ENCODE measurements around the gene SMU1.

Gene SMU1

DNA sequence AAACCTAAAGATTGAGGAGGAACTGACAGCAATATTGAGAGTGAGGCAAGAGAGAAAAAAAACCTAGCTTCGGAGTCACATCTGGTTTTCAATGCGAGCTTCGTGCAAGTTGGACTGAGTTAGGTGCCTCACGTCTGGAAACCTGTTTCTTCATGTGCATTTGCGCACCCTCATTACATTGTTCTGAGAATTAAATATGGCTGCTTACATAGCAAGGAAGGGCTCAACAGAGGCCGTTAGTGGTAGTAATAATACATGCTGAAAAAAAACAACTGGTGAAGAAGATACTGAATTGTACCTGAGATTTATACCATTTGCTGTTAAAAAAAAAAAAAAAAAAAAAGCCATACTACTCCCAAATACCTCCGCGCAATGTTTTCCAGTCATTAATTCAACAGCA lies 32.8 kb downstream of the SMU1 start:
- DNase-seq: no peak

DNA sequence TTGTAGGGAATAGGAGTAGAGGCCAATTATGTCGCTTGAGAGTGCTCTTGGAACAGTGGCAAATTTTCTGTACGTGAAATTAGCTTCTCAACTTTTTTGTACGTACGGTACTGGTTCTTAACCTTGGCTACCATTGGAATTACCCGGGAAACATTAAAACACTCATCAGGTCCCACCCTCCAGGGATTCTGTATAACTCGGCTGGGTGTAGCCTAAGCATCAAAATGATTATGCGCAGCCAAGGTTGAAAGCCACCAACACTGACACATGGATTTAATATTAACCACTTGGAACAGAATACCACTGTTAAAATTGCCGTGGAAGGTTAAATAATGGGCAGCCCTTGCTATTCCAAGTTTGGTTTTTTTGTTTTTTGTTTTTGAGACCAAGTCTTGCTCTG lies 34.0 kb downstream of the SMU1 start:
- DNase-seq: no peak

DNA sequence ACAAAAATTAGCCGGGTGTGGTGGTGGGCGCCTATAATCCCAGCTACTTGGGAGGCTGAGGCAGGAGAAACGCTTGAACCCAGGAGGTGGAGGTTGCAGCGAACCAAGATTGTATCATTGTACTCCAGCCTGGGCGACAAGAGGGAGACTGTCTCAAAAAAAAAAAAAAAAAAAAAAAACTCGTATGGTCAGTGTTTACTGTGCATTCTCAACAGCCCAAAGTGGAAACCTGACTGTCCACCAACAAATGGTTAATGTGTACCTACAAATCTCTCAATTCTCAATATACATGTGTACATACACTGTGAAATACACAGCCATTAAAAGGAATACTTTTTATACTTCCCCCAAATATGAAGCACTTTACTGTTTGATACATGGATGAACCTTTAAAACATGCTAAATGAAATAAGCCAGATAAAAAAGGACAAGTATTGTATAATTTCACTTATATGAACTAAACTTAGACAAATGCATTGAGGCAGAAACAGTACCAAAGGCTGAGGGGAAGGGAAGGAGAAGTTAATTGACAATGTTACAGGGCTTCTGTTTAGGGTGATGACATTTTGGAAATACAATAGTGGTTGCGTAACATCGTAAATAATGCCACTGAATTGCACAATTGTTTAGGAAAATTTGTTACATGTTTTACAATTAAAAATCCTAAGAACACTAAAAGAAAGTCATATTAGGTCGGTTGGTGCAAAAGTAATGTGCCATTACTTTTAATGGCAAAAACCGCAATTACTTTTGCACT lies 34.9 kb downstream of the SMU1 start:
- no peak for DNase-seq

DNA sequence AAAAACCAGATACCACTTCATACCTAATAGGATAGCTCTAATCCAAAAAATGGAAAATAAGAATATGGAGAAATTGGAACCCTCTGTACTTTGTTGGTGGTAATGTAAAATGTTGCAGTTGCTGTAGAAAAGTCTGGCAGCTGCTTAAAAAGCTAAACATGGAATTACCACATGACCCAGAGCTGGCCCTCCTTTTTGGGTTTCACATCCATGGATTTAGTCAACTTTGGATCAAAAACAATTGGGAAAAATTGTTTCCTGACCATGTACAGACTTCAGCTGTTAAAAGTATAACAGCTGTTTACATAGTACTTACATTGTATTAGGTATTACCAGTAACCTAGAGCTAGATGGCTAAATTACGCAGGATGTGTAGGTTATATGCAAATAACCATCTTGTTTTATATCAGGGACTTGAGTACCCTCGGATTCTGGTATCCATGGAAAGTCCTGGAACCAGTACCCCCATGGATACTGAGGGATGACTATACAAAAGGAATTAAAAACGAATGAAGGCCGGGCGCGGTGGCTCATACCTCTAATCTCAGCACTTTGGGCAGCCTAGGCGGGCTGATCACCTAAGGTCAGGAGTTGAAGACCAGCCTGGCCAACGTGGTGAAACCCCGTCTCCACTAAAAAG lies 35.6 kb downstream of the SMU1 start:
- DNase-seq: no peak

DNA sequence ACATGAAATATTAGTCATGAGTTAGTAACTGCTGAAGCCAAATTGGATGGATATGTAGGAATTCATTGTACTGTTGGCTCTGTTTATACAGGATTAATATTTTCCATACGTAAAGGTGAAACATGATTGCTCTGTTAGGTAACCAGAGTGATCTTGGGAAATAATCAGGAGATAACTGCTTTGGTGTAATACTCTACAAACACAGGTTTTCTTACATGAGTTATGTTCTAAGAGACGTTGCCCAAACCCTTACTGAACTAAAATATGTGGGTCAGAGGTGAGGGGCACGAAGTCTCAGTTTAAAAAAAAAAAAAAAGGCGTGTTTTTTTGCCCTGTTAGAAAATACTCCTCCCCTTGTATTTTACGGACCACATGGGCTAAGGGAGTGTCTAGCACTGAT lies 43.6 kb downstream of the SMU1 start:
- no peak for DNase-seq

DNA sequence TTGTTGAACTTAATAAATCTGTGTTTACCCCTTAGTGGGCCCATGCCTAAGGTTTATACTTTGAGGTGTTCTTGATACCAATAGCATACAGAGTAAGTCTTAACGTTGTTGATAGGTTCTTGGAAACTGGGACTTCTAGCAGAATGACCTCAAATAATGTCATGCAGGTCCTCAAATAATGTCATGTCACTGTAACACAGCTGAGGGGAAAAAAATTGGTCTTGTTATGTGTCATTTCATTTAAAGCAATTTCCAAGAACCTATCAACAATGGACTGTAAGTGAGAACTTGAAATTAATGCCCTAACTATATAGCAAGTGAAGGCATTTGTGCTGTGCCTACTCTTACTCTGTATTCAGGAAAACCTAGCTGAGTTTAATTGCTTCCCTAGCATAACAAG lies 44.2 kb downstream of the SMU1 start:
- DNase-seq: no peak

DNA sequence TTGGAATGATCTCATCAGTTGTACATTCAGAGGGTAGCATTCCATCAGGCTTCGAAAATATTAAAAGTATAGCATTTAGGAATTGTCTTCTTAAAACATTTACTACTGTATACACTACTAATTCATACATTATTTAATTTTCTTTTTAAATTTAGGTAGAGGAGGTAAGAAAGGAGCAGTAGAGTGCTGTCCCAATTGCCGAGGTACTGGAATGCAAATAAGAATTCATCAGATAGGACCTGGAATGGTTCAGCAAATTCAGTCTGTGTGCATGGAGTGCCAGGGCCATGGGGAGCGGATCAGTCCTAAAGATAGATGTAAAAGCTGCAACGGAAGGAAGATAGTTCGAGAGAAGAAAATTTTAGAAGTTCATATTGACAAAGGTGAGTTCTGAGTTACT lies 46.2 kb downstream of the SMU1 start:
- no peak for DNase-seq

DNA sequence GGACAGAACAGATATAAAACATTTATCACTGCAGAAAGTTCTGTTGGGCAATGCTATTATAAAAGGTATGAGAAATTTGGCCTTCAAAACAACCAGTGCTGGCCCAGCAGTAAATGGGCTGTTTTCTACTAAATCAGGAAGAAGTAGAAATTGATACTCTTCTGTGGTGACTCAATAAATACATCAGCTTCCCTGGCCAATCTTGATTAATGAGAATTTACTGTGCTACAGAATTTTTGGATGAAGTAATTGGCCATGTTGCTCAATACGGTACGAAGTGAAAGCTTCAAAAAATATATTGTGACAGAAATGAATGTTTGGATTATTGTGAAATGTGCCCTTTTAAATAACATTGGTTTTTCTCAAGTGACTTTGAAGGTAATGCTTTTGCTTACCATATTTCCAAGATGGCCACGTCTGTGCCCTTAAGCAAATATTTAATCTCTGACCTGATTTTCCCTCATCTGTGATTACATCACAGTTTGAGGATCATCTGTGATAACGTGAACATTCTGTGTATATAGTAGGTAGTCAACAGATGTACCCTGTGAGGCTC lies 47.2 kb downstream of the SMU1 start:
- no peak for DNase-seq

DNA sequence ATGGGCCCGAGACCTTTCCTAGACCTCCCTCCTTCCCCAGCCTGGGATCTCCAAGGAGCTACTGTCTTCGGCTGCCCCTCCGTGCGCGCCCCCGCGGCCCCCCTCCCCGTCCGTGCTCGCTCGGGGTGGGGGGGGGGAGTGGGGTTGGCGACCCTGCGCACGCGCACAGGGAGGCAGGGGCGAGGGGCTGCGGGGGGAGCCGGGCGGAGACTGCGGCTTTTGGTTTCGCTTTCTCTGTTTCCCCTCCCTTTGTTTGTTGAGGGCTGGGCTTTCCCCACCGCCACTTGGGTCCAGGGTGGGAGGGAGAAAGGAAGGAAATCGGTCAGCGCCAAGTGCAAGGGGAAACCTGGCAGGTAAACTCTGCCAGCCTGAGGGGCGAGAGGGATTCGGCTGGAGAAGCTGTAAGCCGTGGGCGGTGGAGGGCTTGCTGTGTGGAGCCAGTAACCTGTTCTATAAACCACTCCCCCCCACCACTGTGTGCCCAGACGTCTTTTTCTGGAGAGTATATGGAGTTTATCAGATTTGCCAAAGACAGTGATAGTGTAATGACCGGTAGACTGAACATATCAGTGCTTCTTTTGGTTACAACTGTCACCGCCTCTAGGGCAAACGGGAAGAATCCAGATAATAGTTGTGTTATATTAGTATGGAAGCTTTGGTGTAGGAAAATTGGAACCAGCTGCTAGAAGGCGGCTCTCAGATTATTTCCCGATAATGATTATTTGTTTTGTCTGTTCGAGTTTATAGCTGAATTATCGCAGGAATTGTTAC lies 50.7 kb downstream of the SMU1 start:
- no peak for DNase-seq

DNA sequence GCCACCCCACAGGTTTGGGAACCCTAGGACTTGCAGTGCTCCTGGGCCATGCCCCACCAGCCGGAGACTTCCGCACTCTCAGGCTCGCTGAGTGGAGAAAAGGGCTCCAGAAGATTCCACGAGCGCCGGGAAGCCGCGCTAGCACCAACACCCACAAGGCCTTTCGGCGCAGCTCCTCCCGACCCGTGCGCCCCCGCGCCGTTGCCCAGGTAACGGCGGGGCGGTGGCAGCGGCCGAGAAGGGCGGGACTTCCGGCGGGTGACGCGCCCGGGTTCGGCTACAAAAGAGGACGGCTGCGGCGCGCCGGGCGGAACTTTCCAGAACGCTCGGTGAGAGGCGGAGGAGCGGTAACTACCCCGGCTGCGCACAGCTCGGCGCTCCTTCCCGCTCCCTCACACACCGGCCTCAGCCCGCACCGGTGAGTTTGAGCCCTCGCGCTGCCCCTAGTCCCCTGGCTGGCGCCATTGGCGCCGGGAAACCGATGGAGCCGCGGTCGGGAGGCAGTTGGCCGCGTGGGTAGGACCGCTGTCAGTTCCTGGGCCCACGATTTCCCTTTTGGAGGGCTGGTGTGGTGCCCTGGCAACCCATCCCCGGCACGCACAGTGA lies 51.4 kb downstream of the SMU1 start, which contains the start of gene DNAJA1:
TSS of gene DNAJA1 (plus strand) at position 308 of the 606 bp plus-strand sequence. CDS start 1,212 bp downstream, outside the sequence.
- DNase-seq: peak; percentile 72

DNA sequence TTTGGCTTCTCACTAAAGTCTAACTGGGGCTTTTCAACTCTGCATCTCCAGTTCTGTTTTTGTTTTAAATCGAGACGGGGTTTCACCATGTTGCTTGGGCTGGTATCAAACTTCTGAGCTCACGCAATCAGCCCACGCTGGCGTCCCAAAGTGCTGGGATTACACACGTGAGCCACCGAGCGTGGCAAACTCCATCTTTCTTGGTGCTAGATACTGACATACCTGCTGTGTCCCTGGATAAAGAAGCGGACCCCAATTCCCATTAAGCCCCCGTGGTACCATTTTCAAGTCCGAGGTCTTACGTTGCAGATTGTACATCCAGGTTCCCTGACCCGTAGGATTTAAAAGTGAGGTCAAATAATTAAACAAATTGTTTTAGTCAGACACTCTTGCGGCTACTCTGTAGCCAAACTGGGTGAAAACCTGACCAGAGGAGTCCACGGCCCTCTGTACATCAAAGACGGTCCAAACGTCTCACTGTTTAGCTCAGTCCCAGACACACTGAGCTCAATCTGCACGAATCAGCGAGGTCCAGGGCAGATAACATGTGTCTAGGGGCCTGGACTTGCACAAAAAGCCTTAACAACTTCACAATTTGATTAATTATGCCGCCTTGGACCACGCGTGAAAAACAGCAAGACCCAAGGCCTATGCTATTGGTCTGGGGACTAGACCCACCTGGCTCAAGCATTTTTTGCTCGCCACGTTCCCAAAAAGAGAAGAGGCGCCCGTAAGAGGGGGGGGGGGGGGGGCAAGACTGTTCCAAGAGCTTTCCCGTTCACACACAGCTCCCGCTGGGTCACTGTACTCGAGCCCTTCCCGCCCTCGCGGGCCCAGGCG lies 52.1 kb downstream of the SMU1 start:
- no peak for DNase-seq

DNA sequence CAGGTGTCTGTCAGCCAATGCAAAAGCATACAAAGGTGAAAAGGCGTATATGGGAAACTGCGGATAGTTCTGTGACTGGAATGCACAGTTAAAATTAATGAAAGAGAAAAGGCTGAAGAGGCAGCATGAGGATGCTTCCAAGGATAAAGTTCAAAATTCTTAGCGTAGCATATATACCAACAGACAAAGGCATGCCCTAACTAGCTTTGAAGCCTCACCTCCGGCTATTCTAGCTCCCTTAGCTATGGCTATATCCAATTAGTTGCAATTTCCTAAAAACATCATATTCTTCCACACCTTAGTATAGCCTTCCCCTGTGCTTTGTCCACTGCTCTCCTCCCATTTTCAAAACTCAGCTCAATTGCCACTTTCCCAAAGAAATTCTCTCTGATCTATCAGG lies 52.8 kb downstream of the SMU1 start:
- no peak for DNase-seq

DNA sequence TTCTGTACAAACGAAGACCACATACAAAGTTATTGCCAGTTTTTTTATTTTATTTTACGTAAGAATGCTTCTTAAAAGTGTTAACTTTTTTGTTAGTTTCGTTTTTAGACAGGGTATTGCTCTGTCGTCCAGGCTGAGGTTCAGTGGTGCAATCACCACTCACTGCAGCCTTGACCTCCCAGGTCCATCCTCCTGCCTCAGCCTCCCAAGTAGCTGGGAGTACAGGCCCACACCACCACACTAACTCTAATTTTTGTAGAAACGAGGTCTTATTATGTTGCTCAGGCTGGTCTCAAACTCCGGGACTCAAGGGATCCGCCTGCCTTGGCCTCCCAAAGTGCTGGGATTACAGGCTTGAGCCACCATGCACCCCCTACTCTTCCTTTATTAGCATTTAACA lies 53.7 kb downstream of the SMU1 start:
- DNase-seq: no peak

DNA sequence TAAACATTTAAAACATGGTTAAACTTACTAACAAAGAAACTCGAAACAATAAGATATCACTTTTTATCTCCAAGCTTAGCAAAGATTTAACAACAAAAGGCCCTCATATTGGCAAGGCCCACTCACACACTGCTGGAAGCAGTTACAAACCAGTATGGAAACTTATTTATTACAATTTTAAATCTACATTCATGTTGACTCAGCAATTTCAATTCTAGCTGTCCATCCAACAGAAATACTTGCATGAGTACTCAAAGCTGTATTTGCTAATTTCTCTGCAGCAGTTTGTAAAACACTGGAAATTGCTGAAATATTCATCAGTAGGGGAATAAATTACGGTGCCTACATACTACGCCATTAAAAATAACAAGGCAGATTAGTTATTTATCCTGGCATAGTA lies 54.2 kb downstream of the SMU1 start:
- DNase-seq: no peak

DNA sequence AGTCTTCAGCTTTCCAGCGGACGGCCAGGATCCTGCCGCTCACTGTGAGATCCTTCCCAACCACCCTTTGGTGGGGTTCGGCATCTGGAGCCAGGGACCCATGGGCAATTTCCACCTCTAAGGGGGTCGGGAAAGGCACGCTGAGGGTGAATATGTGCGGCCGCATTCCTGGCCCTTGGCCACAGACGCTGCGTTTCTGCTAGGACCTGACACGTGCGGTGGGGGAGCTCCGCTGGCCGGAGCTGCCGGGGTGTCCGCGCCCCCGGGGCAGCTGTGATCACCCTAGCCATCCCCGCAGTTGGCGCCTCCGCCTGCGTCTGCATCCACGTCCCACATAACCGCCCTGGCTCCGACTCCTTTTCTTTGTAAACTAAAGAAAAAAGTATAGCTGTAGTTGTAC lies 56.7 kb downstream of the SMU1 start:
- DNase-seq: no peak

DNA sequence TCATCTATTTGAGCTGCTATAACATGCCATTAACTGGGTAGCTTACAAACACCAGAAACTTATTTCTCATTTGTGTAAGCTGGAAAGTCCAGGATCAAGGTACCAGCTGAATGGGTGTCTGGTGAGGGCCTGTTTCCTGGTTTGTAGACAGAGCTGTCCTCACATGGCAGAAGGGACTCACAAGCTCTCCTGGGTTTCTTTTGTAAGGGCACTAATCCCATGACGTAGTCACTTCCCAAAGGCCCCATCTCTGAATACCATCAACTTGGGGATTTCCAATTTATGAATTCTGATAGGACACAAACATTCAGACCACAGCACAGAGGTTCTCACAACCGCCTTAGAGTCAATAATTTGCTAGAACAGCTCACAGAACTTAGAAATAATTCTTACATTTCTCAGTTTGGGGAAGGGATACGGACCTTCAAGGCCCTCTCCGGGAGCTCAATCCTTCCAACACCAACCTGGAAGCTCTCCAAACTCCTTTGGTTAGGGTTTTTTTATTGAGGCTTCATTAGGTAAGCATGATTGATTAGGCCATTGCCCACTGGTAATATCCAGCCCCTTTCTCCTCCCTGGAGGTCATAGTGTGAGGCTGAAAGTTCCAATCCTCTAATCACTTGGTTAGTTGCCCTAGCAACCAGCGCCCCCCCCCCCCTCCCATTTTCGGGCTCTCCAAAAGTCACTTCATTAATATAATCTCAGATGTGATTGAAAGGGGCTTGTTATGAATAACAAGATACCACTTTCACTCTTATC lies 59.0 kb downstream of the SMU1 start:
- no peak for DNase-seq

DNA sequence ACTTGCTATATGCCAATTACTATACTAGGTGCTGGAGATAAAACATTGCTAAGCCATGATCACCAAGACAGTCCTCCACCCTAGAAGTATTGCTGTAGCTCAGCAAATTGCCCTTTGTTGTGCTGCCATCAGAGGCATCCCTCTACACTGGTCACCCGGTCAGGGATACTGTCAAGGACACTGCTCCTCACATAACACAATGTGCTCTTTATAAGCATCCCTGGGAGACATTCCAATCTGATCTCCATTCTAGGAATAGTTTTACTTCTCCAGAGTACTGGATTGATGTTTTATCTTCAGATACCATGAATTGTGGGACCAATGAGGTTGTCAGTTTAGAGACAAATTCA lies 61.8 kb downstream of the SMU1 start:
- no peak for DNase-seq

DNA sequence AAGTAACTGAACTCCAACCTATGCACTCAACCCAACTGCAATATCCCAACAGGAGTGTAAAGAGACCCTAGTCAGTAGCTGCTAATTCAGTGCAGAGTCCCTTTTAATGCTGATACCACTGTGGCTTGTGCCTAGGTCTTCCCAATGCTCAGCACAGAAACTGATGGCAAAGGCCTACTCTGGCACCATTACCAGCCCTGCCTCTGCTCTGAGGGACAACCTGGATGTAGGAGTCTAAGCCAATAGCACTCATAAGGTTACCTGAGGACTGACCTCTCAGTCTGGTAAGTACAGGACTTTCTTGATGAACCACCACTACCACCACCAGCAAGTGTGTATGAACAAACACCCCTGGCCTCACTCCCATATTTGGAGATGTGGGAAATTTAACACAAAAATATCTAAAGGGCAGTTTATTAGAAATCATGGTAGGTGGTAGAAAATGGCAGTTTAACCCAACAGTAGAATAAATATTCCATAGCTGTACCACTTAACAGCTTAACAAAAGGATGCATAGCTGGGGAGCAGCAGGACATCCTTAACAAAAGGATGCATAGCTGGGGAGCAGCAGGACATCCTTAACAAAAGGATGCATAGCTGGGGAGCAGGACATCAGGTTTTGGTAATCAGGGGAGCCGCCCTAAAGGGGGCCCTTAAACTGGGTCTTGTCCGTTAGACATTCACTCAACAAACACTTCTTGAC lies 62.4 kb downstream of the SMU1 start:
- DNase-seq: no peak

DNA sequence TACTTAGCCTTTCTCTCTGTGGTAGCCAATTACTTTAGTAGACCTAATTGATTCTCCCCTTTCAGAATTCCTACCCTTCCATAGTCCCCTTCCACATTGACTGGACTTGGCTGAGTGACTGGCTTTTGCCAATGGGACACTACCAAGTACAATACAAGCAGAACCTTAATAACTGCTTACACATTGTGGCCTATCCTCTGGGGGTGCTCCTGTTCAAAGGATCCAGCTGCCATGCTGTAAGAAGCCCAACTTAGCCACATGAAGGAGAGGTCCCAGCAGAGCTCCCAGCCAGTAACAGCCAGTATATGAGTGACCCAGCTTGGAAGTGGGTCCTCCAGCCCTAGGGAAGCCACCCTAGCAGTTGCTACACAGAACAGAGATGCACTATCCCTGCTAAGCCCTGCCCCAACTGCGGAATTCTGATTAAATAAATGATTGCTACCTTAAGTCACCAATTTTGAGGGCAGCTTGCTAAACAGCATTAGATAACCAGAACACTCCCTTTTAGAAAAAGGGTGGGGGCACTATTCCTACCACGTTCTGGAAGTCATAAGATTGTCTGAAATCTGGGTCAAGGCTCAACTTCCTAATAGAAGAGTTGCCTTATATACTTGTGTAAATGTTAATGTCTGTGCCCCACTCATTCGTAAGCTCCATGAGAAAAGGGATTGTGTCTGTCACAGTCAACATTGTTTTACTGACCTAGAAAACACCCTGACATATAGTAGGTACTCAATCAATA lies 64.0 kb downstream of the SMU1 start:
- no peak for DNase-seq

DNA sequence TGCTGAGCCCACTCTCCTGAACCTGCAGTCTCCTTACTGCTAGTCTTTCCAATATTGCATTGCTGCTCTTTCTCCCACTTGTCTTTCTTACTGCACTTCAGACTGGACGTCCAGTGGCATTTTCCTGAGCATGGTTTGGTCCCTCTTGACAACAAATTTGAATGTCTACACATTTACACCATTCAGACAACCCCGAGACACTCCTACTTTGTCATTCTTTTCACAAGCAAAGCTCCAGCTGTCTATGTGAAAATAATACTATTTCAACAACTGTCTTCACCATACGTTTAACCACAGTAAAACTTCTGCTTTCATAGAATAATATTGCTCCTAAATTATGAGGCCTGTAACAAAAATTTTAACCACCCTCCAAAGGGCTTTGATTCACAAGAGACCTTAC lies 64.6 kb downstream of the SMU1 start:
- DNase-seq: no peak

All from NCI-H226 (cell line).